ENCODE measurements around the gene MGP. TPM values are rescaled to one million over a fixed set of nuclear protein-coding genes. Genes with fewer than 3 reads are reported as not detected.

Gene MGP
- total and polyA plus RNA-seq, 2 experiments from 2014 or later = 117 to 561 TPM

DNA sequence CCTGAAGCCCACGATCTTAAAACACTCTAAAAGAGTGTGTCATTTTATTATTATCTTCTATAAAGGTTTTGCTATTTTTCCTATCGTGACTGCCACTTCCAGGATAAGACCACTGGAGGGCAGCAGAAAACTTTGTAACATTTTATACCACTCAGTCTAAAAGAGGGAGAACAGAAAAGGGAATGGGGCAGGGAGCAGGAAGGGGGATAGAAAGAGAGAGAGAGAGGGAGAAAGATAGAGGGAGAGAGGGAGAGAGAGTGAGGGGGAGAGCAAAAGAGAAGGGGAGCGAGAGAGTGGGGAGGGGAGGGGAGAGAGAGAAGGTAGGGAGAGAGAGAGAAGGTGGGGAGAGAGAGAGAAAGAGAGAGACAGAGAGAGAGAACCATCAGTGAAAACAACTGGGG lies 40.3 kb downstream of the MGP start:
- H3K27ac ChIP-seq = no peak overlapping the region
- no peaks in the 10 kb centered on the region for H3K27me3 ChIP-seq
- 10% methylated on average over 2 of the region's 3 CpGs for WGBS (ENCODE audit: low lambda C conversion rate, missing lambda C conversion rate)
- H4K20me1 ChIP-seq (ENCODE audit: insufficient read depth, poor library complexity, severe bottlenecking) = no peaks in the 10 kb centered on the region
- H3K9me3 ChIP-seq (ENCODE audit: low read depth) = no peaks in the 10 kb centered on the region
- no peaks in the 10 kb centered on the region for H3K36me3 ChIP-seq (replicated peaks; ENCODE audit: insufficient read depth, low read depth)
- TF ChIP-seq, protein P1, sequence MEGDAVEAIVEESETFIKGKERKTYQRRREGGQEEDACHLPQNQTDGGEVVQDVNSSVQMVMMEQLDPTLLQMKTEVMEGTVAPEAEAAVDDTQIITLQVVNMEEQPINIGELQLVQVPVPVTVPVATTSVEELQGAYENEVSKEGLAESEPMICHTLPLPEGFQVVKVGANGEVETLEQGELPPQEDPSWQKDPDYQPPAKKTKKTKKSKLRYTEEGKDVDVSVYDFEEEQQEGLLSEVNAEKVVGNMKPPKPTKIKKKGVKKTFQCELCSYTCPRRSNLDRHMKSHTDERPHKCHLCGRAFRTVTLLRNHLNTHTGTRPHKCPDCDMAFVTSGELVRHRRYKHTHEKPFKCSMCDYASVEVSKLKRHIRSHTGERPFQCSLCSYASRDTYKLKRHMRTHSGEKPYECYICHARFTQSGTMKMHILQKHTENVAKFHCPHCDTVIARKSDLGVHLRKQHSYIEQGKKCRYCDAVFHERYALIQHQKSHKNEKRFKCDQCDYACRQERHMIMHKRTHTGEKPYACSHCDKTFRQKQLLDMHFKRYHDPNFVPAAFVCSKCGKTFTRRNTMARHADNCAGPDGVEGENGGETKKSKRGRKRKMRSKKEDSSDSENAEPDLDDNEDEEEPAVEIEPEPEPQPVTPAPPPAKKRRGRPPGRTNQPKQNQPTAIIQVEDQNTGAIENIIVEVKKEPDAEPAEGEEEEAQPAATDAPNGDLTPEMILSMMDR (IDR thresholded peaks at IDR 0.05; ENCODE audit: poor library complexity) = peak; percentile 89
- TF ChIP-seq EZH2 (IDR thresholded peaks at IDR 0.05; ENCODE audit: borderline replicate concordance) = no peak
- no peak overlapping the region for H3K4me3 ChIP-seq
- no peaks in the 10 kb centered on the region for H3K79me2 ChIP-seq
- H3K9me2 ChIP-seq (replicated peaks; ENCODE audit: insufficient read depth) = no peaks in the 10 kb centered on the region
- no peak overlapping the region for H2AFZ ChIP-seq
- DNase-seq (ENCODE audit: low spot score) = peak; percentile 77
- peaks cover 36% of the 10 kb centered on the region for H3K4me1 ChIP-seq (ENCODE audit: insufficient read depth)
- H3K4me2 ChIP-seq = no peak overlapping the region

GRCh38 chr12:14844401-14844800 lies 41.3 kb downstream of the MGP start:
- Histone ChIP-seq H3K4me2 (no peak overlapping the region), H3K79me2 (no peaks in the 10 kb centered on the region), H2AFZ (no peak overlapping the region), H3K9me3 (ENCODE audit: low read depth) (no peaks in the 10 kb centered on the region), H3K27ac (no peak overlapping the region), H3K36me3 (replicated peaks; ENCODE audit: insufficient read depth, low read depth) (no peaks in the 10 kb centered on the region), H3K27me3 (no peaks in the 10 kb centered on the region), H3K9me2 (replicated peaks; ENCODE audit: insufficient read depth) (no peaks in the 10 kb centered on the region), H3K4me1 (ENCODE audit: insufficient read depth) (peaks cover 36% of the 10 kb centered on the region), H4K20me1 (ENCODE audit: insufficient read depth, poor library complexity, severe bottlenecking) (no peaks in the 10 kb centered on the region), H3K4me3 (no peak overlapping the region)
- no peak for TF ChIP-seq EZH2phosphoT487 (IDR thresholded peaks at IDR 0.05; ENCODE audit: low read depth, severe bottlenecking, unreplicated experiment)
- TF ChIP-seq EZH2 (IDR thresholded peaks at IDR 0.05; ENCODE audit: borderline replicate concordance) = no peak
- TF ChIP-seq, protein P1 (IDR thresholded peaks at IDR 0.05; ENCODE audit: poor library complexity) = no peak
- no peak for DNase-seq (ENCODE audit: low spot score)

DNA sequence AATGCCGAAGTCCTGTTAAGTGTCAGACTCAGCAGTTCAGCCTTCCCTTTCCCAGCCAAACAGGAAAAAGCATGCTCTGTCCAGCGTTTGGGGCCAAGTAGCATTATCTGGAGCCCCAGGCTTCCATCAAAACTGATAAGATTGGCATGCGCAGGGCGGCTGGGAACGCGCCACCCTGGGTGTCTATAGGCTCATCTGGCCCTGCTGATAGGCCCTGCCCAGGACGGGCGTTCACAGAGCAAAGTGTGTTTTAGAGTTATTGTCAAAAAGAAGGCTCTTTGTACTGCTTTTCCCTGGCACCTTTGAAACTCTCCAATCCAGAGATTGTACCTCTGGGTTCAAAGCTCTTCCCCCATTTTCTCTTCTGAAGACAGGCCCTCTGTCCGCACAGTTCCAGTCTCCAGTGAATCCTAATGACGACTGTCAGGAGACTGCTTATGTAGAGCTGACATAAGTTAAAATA lies 42.2 kb downstream of the MGP start, which contains the start of gene ART4:
Gene ART4 (minus strand): TSS at position 102 of the 463 bp plus-strand sequence. CDS start 413 bp downstream, outside the sequence.
- no peaks in the 10 kb centered on the region for H3K9me3 ChIP-seq (ENCODE audit: low read depth)
- H3K4me2 ChIP-seq = peak within 1 kb of the TSS; percentile 45
- H3K27ac ChIP-seq = peak within 1 kb of the TSS; percentile 77
- TF ChIP-seq EZH2 (IDR thresholded peaks at IDR 0.05; ENCODE audit: borderline replicate concordance) (no peak), EZH2phosphoT487 (IDR thresholded peaks at IDR 0.05; ENCODE audit: low read depth, severe bottlenecking, unreplicated experiment) (no peak)
- TF ChIP-seq, protein P1 (IDR thresholded peaks at IDR 0.05; ENCODE audit: poor library complexity) = no peak
- H3K9me2 ChIP-seq (replicated peaks; ENCODE audit: insufficient read depth) = no peaks in the 10 kb centered on the region
- no peaks in the 10 kb centered on the region for H3K36me3 ChIP-seq (replicated peaks; ENCODE audit: insufficient read depth, low read depth)
- 56% methylated on average over 10 of the region's 10 CpGs for WGBS (ENCODE audit: low lambda C conversion rate, missing lambda C conversion rate)
- H3K4me3 ChIP-seq = peak within 1 kb of the TSS; percentile 2
- no peaks in the 10 kb centered on the region for H3K27me3 ChIP-seq
- H2AFZ ChIP-seq = peak within 1 kb of the TSS; percentile 27
- no peaks in the 10 kb centered on the region for H3K79me2 ChIP-seq
- H4K20me1 ChIP-seq (ENCODE audit: insufficient read depth, poor library complexity, severe bottlenecking) = no peaks in the 10 kb centered on the region
- DNase-seq (ENCODE audit: low spot score) = no peak
- H3K4me1 ChIP-seq (ENCODE audit: insufficient read depth) = peaks cover 36% of the 10 kb centered on the region

GRCh38 chr12:14842315-14842714 lies 43.3 kb downstream of the MGP start:
- Histone ChIP-seq H3K9me2 (replicated peaks; ENCODE audit: insufficient read depth) (no peaks in the 10 kb centered on the region), H3K9me3 (ENCODE audit: low read depth) (no peaks in the 10 kb centered on the region), H3K4me1 (ENCODE audit: insufficient read depth) (peaks cover 36% of the 10 kb centered on the region), H3K27ac (peak overlapping the region; percentile 77), H3K4me2 (peak overlapping the region; percentile 45), H3K79me2 (no peaks in the 10 kb centered on the region), H3K36me3 (replicated peaks; ENCODE audit: insufficient read depth, low read depth) (no peaks in the 10 kb centered on the region), H3K27me3 (no peaks in the 10 kb centered on the region), H2AFZ (no peak overlapping the region), H3K4me3 (peak overlapping the region; percentile 2), H4K20me1 (ENCODE audit: insufficient read depth, poor library complexity, severe bottlenecking) (no peaks in the 10 kb centered on the region)
- no peak for DNase-seq (ENCODE audit: low spot score)
- 49% methylated on average over 3 of the region's 3 CpGs for WGBS (ENCODE audit: low lambda C conversion rate, missing lambda C conversion rate)
- TF ChIP-seq EZH2phosphoT487 (IDR thresholded peaks at IDR 0.05; ENCODE audit: low read depth, severe bottlenecking, unreplicated experiment) (no peak), EZH2 (IDR thresholded peaks at IDR 0.05; ENCODE audit: borderline replicate concordance) (no peak)
- TF ChIP-seq, protein P1 (IDR thresholded peaks at IDR 0.05; ENCODE audit: poor library complexity) = no peak

All from hepatocyte (in vitro differentiated cells).